Nephron (organoid): ENCODE results near the gene COG2.

Source experiments
- H3K27ac Mint-ChIP-seq, 3 experiments: 2 replicates each; pipeline ENCODE4 v1.8.0; 2020; ENCODE audit warnings: mixed read lengths in 3 of 3, mild to moderate bottlenecking in 2 of 3, moderate library complexity in 1 of 3
- H3K27me3 Mint-ChIP-seq: 2 replicates; pipeline ENCODE4 v1.8.0; 2021; ENCODE audit warnings: low read depth, mild to moderate bottlenecking, moderate library complexity, mixed read lengths
- H3K36me3 Mint-ChIP-seq: 2 replicates; pipeline ENCODE4 v1.8.0; 2020; ENCODE audit warnings: low read depth, mixed read lengths
- H3K4me1 Mint-ChIP-seq: 2 replicates; pipeline ENCODE4 v1.8.0; 2020; ENCODE audit warnings: mixed read lengths
- H3K4me3 Mint-ChIP-seq, 3 experiments: 2 replicates each; pipeline ENCODE4 v1.8.0; 2020; ENCODE audit warnings: mild to moderate bottlenecking in 3 of 3, mixed read lengths in 3 of 3, moderate library complexity in 2 of 3
- H3K9me3 Mint-ChIP-seq: 2 replicates; pipeline ENCODE4 v1.8.0; 2020; ENCODE audit warnings: mixed read lengths
- CTCF ChIP-seq, 3 experiments: fragments of 200-600 bp; sonication (generic); IDR thresholded peaks; one replicate each; pipeline ENCODE4 v1.5.0; 2021; ENCODE audit warnings: antibody characterized with exemption in 3 of 3; ENCODE audit not compliant: unreplicated experiment in 3 of 3

The COG2 gene

GRCh38 chr1:230739564-230740290 lies 97.4 kb downstream of the COG2 start:
- no peaks in the 10 kb centered on the region for H3K36me3 Mint-ChIP-seq
- H3K4me3 Mint-ChIP-seq: no peak overlapping the region
- no peak overlapping the region for H3K27ac Mint-ChIP-seq
- H3K9me3 Mint-ChIP-seq: peaks cover 5% of the 10 kb centered on the region
- H3K27me3 Mint-ChIP-seq: no peaks in the 10 kb centered on the region
- TF ChIP-seq CTCF (IDR thresholded peaks at IDR 0.05; ENCODE audit: unreplicated experiment in 3 of 3): no peak
- peaks cover 12% of the 10 kb centered on the region for H3K4me1 Mint-ChIP-seq
